Body of pancreas (tissue), 4 donors: ENCODE data around the gene MEOX1. TPM values are rescaled to one million over a fixed set of nuclear protein-coding genes. Genes with fewer than 3 reads are reported as not detected.

ENCODE experiments used
- ATAC-seq: fragments of 150-250 bp; one replicate; pipeline ENCODE4 v1.9.1; 2016
- DNase-seq, 4 donors: peaks; one replicate each; pipeline ENCODE4 v3.0.0-alpha.2; 2019
- H3K27ac ChIP-seq, 4 donors: fragments of 200-600 bp; sonication (generic); 1 replicate in 3 of 4; 2 replicates in 1 of 4; pipeline versions ENCODE4 v1.5.1 to v1.6.1; 2016 to 2019; ENCODE audit warnings: mild to moderate bottlenecking in 1 of 4, mixed read lengths in 1 of 4, moderate library complexity in 1 of 4
- H3K27me3 ChIP-seq, 2 donors: fragments of 200-600 bp; sonication (generic); one replicate each; pipeline ENCODE4 v1.6.0; 2016; ENCODE audit warnings: mild to moderate bottlenecking in 1 of 2
- H3K36me3 ChIP-seq, 2 donors: fragments of 200-600 bp; sonication (generic); replicated peaks in 1 of 2; 2 replicates each; pipeline ENCODE4 v1.5.1; 2016; ENCODE audit warnings: low read depth in 2 of 2; ENCODE audit not compliant: insufficient read depth in 1 of 2
- H3K4me1 ChIP-seq: fragments of 200-600 bp; sonication (generic); one replicate; pipeline ENCODE4 v1.6.0; 2016
- H3K4me3 ChIP-seq, 2 donors: fragments of 200-600 bp; sonication (generic); 1 replicate in 1 of 2; 2 replicates in 1 of 2; pipeline ENCODE4 v1.5.1; 2016 to 2019
- H3K9me3 ChIP-seq, 3 donors: fragments of 200-600 bp; sonication (generic); 1 replicate in 2 of 3; 2 replicates in 1 of 3; pipeline ENCODE4 v1.5.1; 2016
- POLR2A ChIP-seq, 3 donors: fragments of 450-650 bp; IDR thresholded peaks; one replicate each; pipeline ENCODE4 v1.6.1; 2016; ENCODE audit warnings: antibody characterized with exemption in 3 of 3, mild to moderate bottlenecking in 2 of 3
- WGBS, 2 donors: methylation state at CpG; one replicate each; pipeline ENCODE4 v1.1.5; 2017; 5-methylcytosine and 5-hydroxymethylcytosine counted together
- intact Hi-C: fragments of 100-400 bp; cut with DNase I; formaldehyde crosslinking; loops from one replicate; pipeline ENCODE4 v1.15.1; 2023
- total RNA-seq, 2 donors: library from RNA; depleted of rRNA; stranded (reverse); fragments of >200 nt; gene quantifications; one replicate each; pipeline ENCODE4 v1.1.0, GENCODE V29; 2016
- TF ChIP-seq, protein P1 (sequence below), 7 experiments: fragments of 450-650 bp in 4 of 7; fragments of 200-600 bp in 3 of 7; sonication (generic) in 3 of 7; IDR thresholded peaks; one replicate each; pipeline ENCODE4 v1.5.1; 2016 to 2019; ENCODE audit warnings: antibody characterized with exemption in 7 of 7

The MEOX1 gene
- total RNA-seq, 2 donors from 2014 or later = 0.52 to 2.3 TPM

DNA sequence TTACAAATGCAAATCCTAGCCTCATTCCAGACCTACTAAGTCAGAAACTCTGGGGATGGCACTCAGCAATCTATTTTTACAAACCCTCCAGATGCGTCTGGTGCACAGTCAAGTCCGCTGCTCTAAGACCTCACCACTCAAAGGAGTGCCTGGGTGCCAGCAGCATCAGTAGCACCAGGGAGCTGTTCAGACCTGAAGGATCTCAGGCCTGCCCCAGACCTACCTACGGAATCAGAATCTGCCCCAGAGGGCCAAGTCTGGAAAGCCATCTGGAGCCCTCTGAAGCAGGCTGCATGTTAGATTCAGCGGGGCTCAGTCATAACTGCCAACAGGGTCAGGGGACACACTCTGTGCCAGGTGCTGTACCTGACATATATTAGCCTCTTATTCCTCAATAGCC lies 17.6 kb downstream of the MEOX1 start:
- H3K4me1 ChIP-seq = peaks cover 9% of the 10 kb centered on the region
- ATAC-seq (no peak), DNase-seq (no peak)
- H3K36me3 ChIP-seq = no peaks in the 10 kb centered on the region
- peaks cover 0 to 11% of the 10 kb centered on the region in 2 donors for H3K27me3 ChIP-seq
- no peak overlapping the region for H3K4me3 ChIP-seq
- intact Hi-C loops = no loop called here
- 77 to 85% methylated on average over 3 to 4 of the region's 4 CpGs for whole genome bisulfite sequencing, 2 donors
- TF ChIP-seq, protein P1, sequence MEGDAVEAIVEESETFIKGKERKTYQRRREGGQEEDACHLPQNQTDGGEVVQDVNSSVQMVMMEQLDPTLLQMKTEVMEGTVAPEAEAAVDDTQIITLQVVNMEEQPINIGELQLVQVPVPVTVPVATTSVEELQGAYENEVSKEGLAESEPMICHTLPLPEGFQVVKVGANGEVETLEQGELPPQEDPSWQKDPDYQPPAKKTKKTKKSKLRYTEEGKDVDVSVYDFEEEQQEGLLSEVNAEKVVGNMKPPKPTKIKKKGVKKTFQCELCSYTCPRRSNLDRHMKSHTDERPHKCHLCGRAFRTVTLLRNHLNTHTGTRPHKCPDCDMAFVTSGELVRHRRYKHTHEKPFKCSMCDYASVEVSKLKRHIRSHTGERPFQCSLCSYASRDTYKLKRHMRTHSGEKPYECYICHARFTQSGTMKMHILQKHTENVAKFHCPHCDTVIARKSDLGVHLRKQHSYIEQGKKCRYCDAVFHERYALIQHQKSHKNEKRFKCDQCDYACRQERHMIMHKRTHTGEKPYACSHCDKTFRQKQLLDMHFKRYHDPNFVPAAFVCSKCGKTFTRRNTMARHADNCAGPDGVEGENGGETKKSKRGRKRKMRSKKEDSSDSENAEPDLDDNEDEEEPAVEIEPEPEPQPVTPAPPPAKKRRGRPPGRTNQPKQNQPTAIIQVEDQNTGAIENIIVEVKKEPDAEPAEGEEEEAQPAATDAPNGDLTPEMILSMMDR (IDR thresholded peaks at IDR 0.05) = no peak
- TF ChIP-seq POLR2A (IDR thresholded peaks at IDR 0.05) = no peak
- no peak overlapping the region for H3K27ac ChIP-seq
- H3K9me3 ChIP-seq = no peaks in the 10 kb centered on the region

DNA sequence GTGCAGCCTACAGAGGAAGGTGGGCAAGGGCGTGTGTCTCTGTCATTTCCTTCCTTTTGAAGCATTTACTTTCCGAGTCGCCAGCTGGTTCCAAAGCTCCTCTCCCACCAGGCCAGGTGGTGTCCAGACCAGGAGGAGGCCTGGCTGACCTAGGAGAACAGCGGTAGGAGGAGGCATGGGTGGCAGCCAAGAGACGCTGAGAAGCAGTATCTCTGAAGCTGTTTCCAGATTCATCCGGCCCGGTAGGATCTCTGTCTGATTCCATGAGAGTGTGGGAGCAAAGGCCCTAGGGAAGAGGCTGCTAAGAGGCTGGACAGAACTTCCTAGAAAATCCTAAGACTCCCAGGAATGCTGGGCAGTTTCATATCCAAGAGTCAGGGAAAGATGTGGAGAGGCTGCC lies 20.3 kb downstream of the MEOX1 start:
- Histone ChIP-seq H3K27ac (no peak overlapping the region), H3K9me3 (no peaks in the 10 kb centered on the region), H3K36me3 (no peaks in the 10 kb centered on the region), H3K4me1 (peaks cover 8% of the 10 kb centered on the region), H3K4me3 (no peak overlapping the region), H3K27me3 (peaks cover 0 to 8% of the 10 kb centered on the region in 2 donors)
- no peak for ATAC-seq
- no peak for DNase-seq
- TF ChIP-seq POLR2A (IDR thresholded peaks at IDR 0.05) = no peak
- TF ChIP-seq, protein P1 (IDR thresholded peaks at IDR 0.05) = no peak
- intact Hi-C loops = no loop called here
- 65 to 67% methylated on average over 7 of the region's 7 CpGs for WGBS, 2 donors

DNA sequence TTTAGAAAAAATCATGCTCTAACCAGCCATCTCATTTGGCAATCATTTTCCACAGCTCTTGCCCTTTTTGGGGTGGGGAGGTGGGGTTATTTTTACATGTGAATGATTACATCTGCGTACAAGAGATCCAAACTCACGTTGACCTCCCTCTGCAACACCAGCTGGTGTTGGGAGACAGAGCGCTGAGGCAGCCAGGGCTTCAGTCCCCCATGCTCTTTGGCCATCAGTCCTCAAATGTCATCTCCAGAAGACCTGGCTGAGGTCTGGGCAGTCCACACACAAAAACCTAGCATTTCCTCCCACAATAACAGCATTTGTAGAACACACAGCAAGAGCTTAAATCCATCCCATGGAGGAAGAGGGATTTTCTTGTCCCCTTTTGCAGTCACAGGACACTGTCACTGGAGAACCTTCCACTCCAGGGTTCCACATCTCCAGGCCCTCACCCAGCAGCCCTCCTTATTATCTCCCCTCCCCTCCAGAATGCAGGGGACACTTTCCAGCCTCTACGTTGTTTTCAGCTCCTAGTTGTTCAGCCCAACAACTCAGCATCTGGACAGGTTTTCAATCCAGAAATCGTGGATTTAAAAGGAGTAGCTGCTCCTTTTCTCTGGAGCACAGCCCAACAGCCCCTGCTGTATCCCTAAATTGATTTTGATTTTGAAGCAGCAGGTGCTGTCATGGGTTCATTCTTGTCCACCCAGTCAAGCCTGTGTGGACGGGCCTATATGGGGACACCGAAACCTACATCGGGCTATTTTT lies 21.1 kb downstream of the MEOX1 start:
- intact Hi-C loops = no loop called here
- TF ChIP-seq POLR2A (IDR thresholded peaks at IDR 0.05) = no peak
- TF ChIP-seq, protein P1 (IDR thresholded peaks at IDR 0.05) = no peak

DNA sequence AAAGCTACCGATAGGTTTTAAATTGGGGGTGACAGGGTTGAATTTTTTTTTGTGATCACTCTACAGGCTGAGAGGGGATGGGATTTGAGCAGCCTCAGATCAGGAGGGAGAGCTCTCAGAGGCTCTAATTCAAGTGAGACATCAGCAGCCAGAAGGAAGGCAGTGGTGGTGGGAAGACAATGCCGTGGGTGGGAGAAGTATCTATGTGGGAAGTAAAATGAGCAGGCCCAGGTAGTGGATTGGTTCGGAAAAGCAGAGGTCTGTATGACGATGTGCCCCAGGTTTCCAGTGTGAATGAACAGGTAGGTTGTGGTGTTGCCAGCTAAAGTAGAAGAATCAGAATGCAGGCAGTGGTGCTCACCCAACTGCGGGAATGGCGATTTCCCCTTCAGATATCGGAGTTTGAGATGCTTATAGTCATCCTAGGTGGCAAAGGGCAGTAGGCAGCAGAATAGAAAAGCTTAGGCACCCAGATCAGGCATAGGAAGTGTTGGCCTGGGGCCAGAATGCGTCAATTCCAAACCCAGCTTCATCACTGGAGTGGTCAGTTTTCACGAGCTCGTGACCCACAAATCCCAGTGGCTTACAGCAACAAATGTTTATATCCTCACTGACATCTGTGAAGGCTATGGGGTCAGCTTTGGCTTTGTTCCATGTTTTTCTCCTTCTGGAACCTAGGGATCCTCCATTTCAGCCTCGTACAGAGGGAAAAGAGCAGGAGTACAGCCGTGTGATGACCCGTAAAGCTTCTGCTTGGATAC lies 24.0 kb downstream of the MEOX1 start:
- no peak for DNase-seq
- H3K9me3 ChIP-seq = no peaks in the 10 kb centered on the region
- ATAC-seq = no peak
- H3K27ac ChIP-seq = no peak overlapping the region
- no peaks in the 10 kb centered on the region for H3K36me3 ChIP-seq
- intact Hi-C loops = no loop called here
- no peak overlapping the region for H3K4me3 ChIP-seq
- WGBS, 2 donors = 70 to 73% methylated on average over 13 of the region's 13 CpGs
- H3K4me1 ChIP-seq = no peaks in the 10 kb centered on the region
- H3K27me3 ChIP-seq = no peaks in the 10 kb centered on the region
- TF ChIP-seq, protein P1 (IDR thresholded peaks at IDR 0.05) = no peak
- TF ChIP-seq POLR2A (IDR thresholded peaks at IDR 0.05) = no peak

More for the DNA sequence above, 21.1 kb downstream of the MEOX1 start:
- DNase-seq = no peak
- ATAC-seq = no peak
- Histone ChIP-seq H3K4me3 (no peak overlapping the region), H3K27me3 (peaks cover 0 to 2% of the 10 kb centered on the region in 2 donors), H3K4me1 (peaks cover 1% of the 10 kb centered on the region), H3K36me3 (no peaks in the 10 kb centered on the region), H3K9me3 (no peaks in the 10 kb centered on the region), H3K27ac (no peak overlapping the region)
- WGBS, 2 donors = 66 to 68% methylated on average over 8 of the region's 8 CpGs
